ENCODE measurements around the gene DEPDC1.

- TF ChIP-seq RARB (CRISPR knock-in tag; IDR thresholded peaks at IDR 0.05): peak; percentile 94
- no peak for TF ChIP-seq SNAI2 (CRISPR knock-in tag; IDR thresholded peaks at IDR 0.05)
- no peak for TF ChIP-seq ZNF8 (CRISPR knock-in tag; IDR thresholded peaks at IDR 0.05)
- peak; percentile 84; the same call in 1 of the 2 replicates for TF ChIP-seq POU6F1 (CRISPR knock-in tag; IDR thresholded peaks at IDR 0.05; ENCODE audit: borderline replicate concordance, low read depth)
- no peak for TF ChIP-seq CSDC2 (CRISPR knock-in tag; IDR thresholded peaks at IDR 0.05)
- no peak for TF ChIP-seq ARNTL (CRISPR knock-in tag; IDR thresholded peaks at IDR 0.05; ENCODE audit: borderline replicate concordance, low read depth)
- no peak; the same call in 1 of the 2 replicates for TF ChIP-seq PATZ1 (CRISPR knock-in tag; IDR thresholded peaks at IDR 0.05; ENCODE audit: borderline replicate concordance)
- no peak for TF ChIP-seq OSR1 (CRISPR knock-in tag; IDR thresholded peaks at IDR 0.05)
- no peak for TF ChIP-seq ESRRG (CRISPR knock-in tag; IDR thresholded peaks at IDR 0.05)
- peak; percentile 95 for TF ChIP-seq ISL1 (CRISPR knock-in tag; IDR thresholded peaks at IDR 0.05)
- TF ChIP-seq CSRNP3 (CRISPR knock-in tag; IDR thresholded peaks at IDR 0.05): no peak
- no peak for TF ChIP-seq ZFP30 (CRISPR knock-in tag; IDR thresholded peaks at IDR 0.05)
- TF ChIP-seq TCF4 (CRISPR knock-in tag; IDR thresholded peaks at IDR 0.05; ENCODE audit: borderline replicate concordance): no peak
- no peak for TF ChIP-seq ZFP3 (CRISPR knock-in tag; IDR thresholded peaks at IDR 0.05)
These were observed 67.6 kb downstream of the DEPDC1 start for GRCh38 chr1:68429233-68429808.
